Lower leg skin (tissue), 3 donors: ENCODE measurements around the gene IFI35.

ENCODE experiments used
- POLR2A ChIP-seq, 2 donors: fragments of 450-650 bp; IDR thresholded peaks; one replicate each; pipeline ENCODE4 v1.6.1; 2016 to 2017; ENCODE audit warnings: antibody characterized with exemption in 2 of 2, mild to moderate bottlenecking in 1 of 2, moderate library complexity in 1 of 2
- TF ChIP-seq, protein P1 (sequence below), 3 donors: fragments of 450-650 bp; IDR thresholded peaks; one replicate each; pipeline ENCODE4 v1.5.1; 2016; ENCODE audit warnings: antibody characterized with exemption in 3 of 3, mild to moderate bottlenecking in 3 of 3, moderate library complexity in 2 of 3

DNA sequence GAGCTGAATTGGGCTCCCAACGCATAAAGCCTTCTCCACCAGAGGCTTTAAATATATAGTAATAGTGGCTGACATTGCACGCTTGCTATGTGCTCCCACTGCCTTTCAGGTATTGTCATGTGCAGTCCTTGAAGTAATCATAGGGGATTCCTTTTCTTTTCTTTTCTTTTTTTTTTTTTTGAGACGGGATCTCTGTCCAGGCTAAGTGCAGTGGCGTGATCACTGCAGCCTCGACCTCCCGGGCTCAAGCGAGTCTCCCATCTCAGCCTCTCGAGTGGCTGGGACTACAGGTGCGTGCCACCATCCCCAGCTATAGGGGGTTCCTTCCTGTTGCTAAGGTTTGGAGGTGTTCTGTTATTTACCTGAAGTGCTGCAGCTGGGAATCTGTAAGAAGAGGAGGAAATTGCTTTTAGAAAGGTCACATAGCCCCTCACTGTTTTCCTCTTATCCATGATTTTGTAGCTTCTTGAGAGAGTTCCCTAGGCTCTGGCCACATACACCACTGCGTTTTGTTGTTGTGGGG is 7.5 kb upstream of the IFI35 start:
- TF ChIP-seq, protein P1, sequence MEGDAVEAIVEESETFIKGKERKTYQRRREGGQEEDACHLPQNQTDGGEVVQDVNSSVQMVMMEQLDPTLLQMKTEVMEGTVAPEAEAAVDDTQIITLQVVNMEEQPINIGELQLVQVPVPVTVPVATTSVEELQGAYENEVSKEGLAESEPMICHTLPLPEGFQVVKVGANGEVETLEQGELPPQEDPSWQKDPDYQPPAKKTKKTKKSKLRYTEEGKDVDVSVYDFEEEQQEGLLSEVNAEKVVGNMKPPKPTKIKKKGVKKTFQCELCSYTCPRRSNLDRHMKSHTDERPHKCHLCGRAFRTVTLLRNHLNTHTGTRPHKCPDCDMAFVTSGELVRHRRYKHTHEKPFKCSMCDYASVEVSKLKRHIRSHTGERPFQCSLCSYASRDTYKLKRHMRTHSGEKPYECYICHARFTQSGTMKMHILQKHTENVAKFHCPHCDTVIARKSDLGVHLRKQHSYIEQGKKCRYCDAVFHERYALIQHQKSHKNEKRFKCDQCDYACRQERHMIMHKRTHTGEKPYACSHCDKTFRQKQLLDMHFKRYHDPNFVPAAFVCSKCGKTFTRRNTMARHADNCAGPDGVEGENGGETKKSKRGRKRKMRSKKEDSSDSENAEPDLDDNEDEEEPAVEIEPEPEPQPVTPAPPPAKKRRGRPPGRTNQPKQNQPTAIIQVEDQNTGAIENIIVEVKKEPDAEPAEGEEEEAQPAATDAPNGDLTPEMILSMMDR (IDR thresholded peaks at IDR 0.05) = no peak
- no peak for TF ChIP-seq POLR2A (IDR thresholded peaks at IDR 0.05)
